Bronchial epithelial cell (primary cell): ENCODE data around the gene CBY1. TPM values are rescaled to one million over a fixed set of nuclear protein-coding genes. Genes with fewer than 3 reads are reported as not detected.
"Not testable (repeated sequence)": the region's sequence is repeated elsewhere in the genome, so short reads cannot be mapped to it uniquely, and the experiment has no call there.

Experiments used
- DNase-seq: peaks from one replicate; pipeline ENCODE4 v3.0.0-alpha.2; 2010; ENCODE audit warnings: low read depth
- FAIRE-seq: peaks from 2 replicates; lab custom pipeline; 2011; peaks lifted over from hg19 to GRCh38; lab: Jason Lieb, UNC
- H3K27me3 ChIP-seq: 2 replicates; pipeline ENCODE4 v1.5.1; 2011; ENCODE audit warnings: low read length; ENCODE audit not compliant: control insufficient read depth, insufficient read depth
- H3K36me3 ChIP-seq: 2 replicates; pipeline ENCODE4 v1.5.1; 2011; ENCODE audit warnings: low read length; ENCODE audit not compliant: control insufficient read depth, insufficient read depth
- H3K4me3 ChIP-seq: 2 replicates; pipeline ENCODE4 v1.5.1; 2011; ENCODE audit warnings: mild to moderate bottlenecking, low read depth, low read length, control low read depth
- total RNA-seq: library from RNA; depleted of rRNA; stranded (reverse); fragments of >200 nt; gene quantifications from 2 replicates; pipeline ENCODE4 v1.2.1, GENCODE V29; 2014
- TF ChIP-seq, protein P1 (sequence below): IDR thresholded peaks from 2 replicates; pipeline ENCODE4 v1.5.1; 2011; ENCODE audit warnings: mild to moderate bottlenecking, moderate library complexity, low read length, control low read depth, inconsistent platforms; ENCODE audit not compliant: insufficient read depth, severe bottlenecking

Gene CBY1
- total RNA-seq, 1 donor from 2014 or later = 16.1 TPM

GRCh38 chr22:38638728-38639127 lies 17.7 kb upstream of the CBY1 start:
- no peaks in the 10 kb centered on the region for H3K36me3 ChIP-seq
- no peaks in the 10 kb centered on the region for H3K27me3 ChIP-seq
- no peak overlapping the region for H3K4me3 ChIP-seq
- TF ChIP-seq, protein P1, sequence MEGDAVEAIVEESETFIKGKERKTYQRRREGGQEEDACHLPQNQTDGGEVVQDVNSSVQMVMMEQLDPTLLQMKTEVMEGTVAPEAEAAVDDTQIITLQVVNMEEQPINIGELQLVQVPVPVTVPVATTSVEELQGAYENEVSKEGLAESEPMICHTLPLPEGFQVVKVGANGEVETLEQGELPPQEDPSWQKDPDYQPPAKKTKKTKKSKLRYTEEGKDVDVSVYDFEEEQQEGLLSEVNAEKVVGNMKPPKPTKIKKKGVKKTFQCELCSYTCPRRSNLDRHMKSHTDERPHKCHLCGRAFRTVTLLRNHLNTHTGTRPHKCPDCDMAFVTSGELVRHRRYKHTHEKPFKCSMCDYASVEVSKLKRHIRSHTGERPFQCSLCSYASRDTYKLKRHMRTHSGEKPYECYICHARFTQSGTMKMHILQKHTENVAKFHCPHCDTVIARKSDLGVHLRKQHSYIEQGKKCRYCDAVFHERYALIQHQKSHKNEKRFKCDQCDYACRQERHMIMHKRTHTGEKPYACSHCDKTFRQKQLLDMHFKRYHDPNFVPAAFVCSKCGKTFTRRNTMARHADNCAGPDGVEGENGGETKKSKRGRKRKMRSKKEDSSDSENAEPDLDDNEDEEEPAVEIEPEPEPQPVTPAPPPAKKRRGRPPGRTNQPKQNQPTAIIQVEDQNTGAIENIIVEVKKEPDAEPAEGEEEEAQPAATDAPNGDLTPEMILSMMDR = no peak
- no peak for FAIRE-seq
- DNase-seq = no peak

DNA sequence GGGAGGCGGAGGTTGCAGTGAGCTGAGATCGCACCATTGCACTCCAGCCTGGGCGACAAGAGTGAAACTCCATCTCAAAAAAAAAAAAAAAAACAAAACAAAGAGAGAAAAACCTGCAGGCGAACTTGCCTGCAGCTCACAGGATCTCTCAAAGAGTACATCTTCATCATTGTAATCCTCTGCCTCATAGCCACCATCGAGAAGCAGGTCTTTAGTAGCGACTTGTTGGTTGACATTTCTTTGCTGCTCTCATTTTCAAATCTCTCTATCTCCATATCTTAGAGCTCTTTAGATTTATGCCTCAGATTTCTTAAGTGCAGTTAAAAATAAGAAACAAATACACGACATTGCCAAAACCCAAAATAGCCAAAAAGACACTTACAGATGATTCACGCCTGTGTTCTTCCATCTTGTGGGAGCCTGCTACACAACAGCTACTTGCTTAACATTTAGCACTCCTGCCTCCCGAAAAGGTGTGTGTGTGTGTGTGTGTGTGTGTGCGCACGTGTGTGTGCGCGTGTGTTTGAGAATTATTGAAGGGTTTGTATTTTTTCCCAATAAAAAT lies 14.9 kb upstream of the CBY1 start:
- TF ChIP-seq, protein P1 = no peak
- Histone ChIP-seq H3K36me3 (no peaks in the 10 kb centered on the region), H3K27me3 (no peaks in the 10 kb centered on the region), H3K4me3 (no peak overlapping the region)
- DNase-seq (no peak), FAIRE-seq (no peak)

GRCh38 chr22:38644245-38644644 lies 12.2 kb upstream of the CBY1 start:
- H3K36me3 ChIP-seq, H3K4me3 ChIP-seq, FAIRE-seq, H3K27me3 ChIP-seq, DNase-seq: not testable (repeated sequence)

GRCh38 chr22:38645430-38645829 lies 11.0 kb upstream of the CBY1 start:
- no peaks in the 10 kb centered on the region for H3K36me3 ChIP-seq
- FAIRE-seq (no peak), DNase-seq (peak; percentile 86)
- H3K4me3 ChIP-seq = no peak overlapping the region
- TF ChIP-seq, protein P1 = no peak
- H3K27me3 ChIP-seq = no peaks in the 10 kb centered on the region

GRCh38 chr22:38649841-38650522 lies 6.5 kb upstream of the CBY1 start:
- Histone ChIP-seq H3K36me3 (no peaks in the 10 kb centered on the region), H3K4me3 (no peak overlapping the region), H3K27me3 (no peaks in the 10 kb centered on the region)
- TF ChIP-seq, protein P1 = no peak
- FAIRE-seq = peak; percentile 36
- peak; percentile 18 for DNase-seq

GRCh38 chr22:38652859-38653258 lies 3.6 kb upstream of the CBY1 start:
- H3K36me3 ChIP-seq = no peaks in the 10 kb centered on the region
- TF ChIP-seq, protein P1 = no peak
- H3K27me3 ChIP-seq = no peaks in the 10 kb centered on the region
- no peak overlapping the region for H3K4me3 ChIP-seq
- no peak for FAIRE-seq
- peak; percentile 16 for DNase-seq
